B cell (primary cell): ENCODE results near the gene RMDN3. TPM values are rescaled to one million over a fixed set of nuclear protein-coding genes. Genes with fewer than 3 reads are reported as not detected.

Experiments
- ATAC-seq: fragments of 200-7000 bp; cut with Tn5 transposase; one replicate; pipeline ENCODE4 v1.10.0; 2021; ENCODE audit warnings: low read depth, mild to moderate bottlenecking, moderate number of reproducible peaks, moderate library complexity
- CTCF ChIA-PET: fragments of 350-600 bp; sonication (Branson Sonifier 250); formaldehyde crosslinking; loops from one replicate; lab custom pipeline; 2021; ENCODE audit warnings: antibody characterized with exemption, inconsistent platforms; lab: Charles Lee
- POLR2A ChIA-PET: fragments of 350-600 bp; sonication (Branson Sonifier 250); formaldehyde crosslinking; loops from one replicate; lab custom pipeline; 2021; ENCODE audit warnings: antibody characterized with exemption; lab: Charles Lee
- DNase-seq: peaks from one replicate; pipeline ENCODE4 v3.0.0; 2013
- H2AFZ ChIP-seq: 2 replicates; pipeline ENCODE4 v1.6.1; 2012; ENCODE audit warnings: mild to moderate bottlenecking, low read depth, low read length; ENCODE audit not compliant: insufficient read depth, poor library complexity, severe bottlenecking
- H3K27ac ChIP-seq, 2 donors: 1 replicate in 1 of 2; 2 replicates in 1 of 2; pipeline ENCODE4 v1.5.1; 2012 to 2013; ENCODE audit warnings: low read length in 2 of 2, mild to moderate bottlenecking in 2 of 2, moderate library complexity in 1 of 2
- H3K27me3 ChIP-seq, 4 experiments: fragments of 200-600 bp in 1 of 4; sonication (generic) in 1 of 4; replicated peaks in 1 of 4; 1 replicate in 2 of 4; 2 replicates in 2 of 4; pipeline versions ENCODE4 v1.6.1 to v1.7.0; 2013 to 2016; ENCODE audit warnings: low read length in 3 of 4, mild to moderate bottlenecking in 2 of 4, mixed read lengths in 1 of 4, moderate library complexity in 1 of 4; ENCODE audit not compliant: insufficient read depth in 4 of 4, control insufficient read depth in 3 of 4; ENCODE audit errors: control extremely low read depth in 1 of 4
- H3K36me3 ChIP-seq, 2 experiments: replicated peaks in 1 of 2; 1 replicate in 1 of 2; 2 replicates in 1 of 2; pipeline versions ENCODE4 v1.6.1 to v1.7.1; 2013; ENCODE audit warnings: low read length in 1 of 2; ENCODE audit not compliant: insufficient read depth in 2 of 2, control insufficient read depth in 1 of 2; ENCODE audit errors: control extremely low read depth in 1 of 2, extremely low read depth in 1 of 2
- H3K4me1 ChIP-seq, 2 donors: fragments of 200-600 bp in 1 of 2; sonication (generic) in 1 of 2; 1 replicate in 1 of 2; 2 replicates in 1 of 2; pipeline versions ENCODE4 v1.5.1 to v1.6.1; 2013 to 2017; ENCODE audit warnings: low read length in 2 of 2; ENCODE audit not compliant: control insufficient read depth in 2 of 2, insufficient read depth in 2 of 2
- H3K4me2 ChIP-seq: replicated peaks from 2 replicates; pipeline ENCODE3; 2012; ENCODE audit warnings: mild to moderate bottlenecking, low read depth, low read length; ENCODE audit not compliant: poor library complexity, severe bottlenecking
- H3K4me3 ChIP-seq, 5 experiments: fragments of 200-600 bp in 1 of 5; sonication (generic) in 1 of 5; 1 replicate in 3 of 5; 2 replicates in 2 of 5; pipeline versions ENCODE4 v1.5.1 to v1.7.0; 2011 to 2016; ENCODE audit warnings: low read length in 4 of 5, mild to moderate bottlenecking in 4 of 5, low read depth in 2 of 5, control low read depth in 1 of 5, moderate library complexity in 1 of 5; ENCODE audit not compliant: insufficient read depth in 1 of 5; ENCODE audit errors: control extremely low read depth in 1 of 5, extremely low read depth in 1 of 5
- H3K79me2 ChIP-seq: fragments of 200-600 bp; sonication (generic); one replicate; pipeline ENCODE4 v1.6.0; 2016; ENCODE audit warnings: low read length; ENCODE audit not compliant: control insufficient read depth, insufficient read depth
- H3K9ac ChIP-seq: fragments of 200-600 bp; sonication (generic); 2 replicates; pipeline ENCODE4 v1.6.1; 2017; ENCODE audit warnings: mild to moderate bottlenecking, low read length, moderate library complexity
- H3K9me3 ChIP-seq, 3 donors: one replicate each; pipeline versions ENCODE4 v1.6.1 to v1.7.1; 2013; ENCODE audit warnings: low read length in 2 of 3; ENCODE audit not compliant: control insufficient read depth in 2 of 3, insufficient read depth in 1 of 3; ENCODE audit errors: control extremely low read depth in 1 of 3
- H4K20me1 ChIP-seq: 2 replicates; pipeline ENCODE4 v1.6.0; 2012; ENCODE audit warnings: mild to moderate bottlenecking, low read length; ENCODE audit not compliant: insufficient read depth, control insufficient read depth, poor library complexity, severe bottlenecking
- H3K27ac Mint-ChIP-seq: one replicate; pipeline ENCODE4 v1.8.0; 2021; ENCODE audit warnings: mixed read lengths
- H3K27me3 Mint-ChIP-seq: one replicate; pipeline ENCODE4 v1.8.0; 2021; ENCODE audit warnings: mixed read lengths
- H3K4me1 Mint-ChIP-seq: one replicate; pipeline ENCODE4 v1.8.0; 2021; ENCODE audit warnings: mixed read lengths
- H3K4me3 Mint-ChIP-seq: one replicate; pipeline ENCODE4 v1.8.0; 2021; ENCODE audit warnings: mixed read lengths
- H3K9me3 Mint-ChIP-seq: one replicate; pipeline ENCODE4 v1.8.0; 2022; ENCODE audit warnings: mixed read lengths; ENCODE audit not compliant: insufficient read depth
- CTCF ChIP-seq: fragments of 200-600 bp; IDR thresholded peaks from one replicate; pipeline ENCODE4 v1.8.0; 2022; ENCODE audit warnings: antibody characterized with exemption, mild to moderate bottlenecking
- EZH2 ChIP-seq: IDR thresholded peaks from 2 replicates; pipeline ENCODE4 v1.6.1; 2012; ENCODE audit warnings: borderline replicate concordance, low read depth, mild to moderate bottlenecking, moderate library complexity, low read length; ENCODE audit not compliant: insufficient read depth, poor library complexity, severe bottlenecking
- WGBS: methylation state at CpG from one replicate; pipeline ENCODE4 v1.1.5; 2013; ENCODE audit warnings: missing lambda C conversion rate; ENCODE audit not compliant: insufficient coverage; 5-methylcytosine and 5-hydroxymethylcytosine counted together
- intact Hi-C: fragments of 100-400 bp; cut with micrococcal nuclease; formaldehyde crosslinking; loops from one replicate; pipeline ENCODE4 v1.10.0; 2022
- polyA plus RNA-seq: library from polyadenylated mRNA; depleted of rRNA; stranded (reverse); fragments of >200 nt; gene quantifications from 2 replicates; pipeline ENCODE4 v1.2.3, GENCODE V29; 2012
- total RNA-seq, 2 donors: library from RNA; stranded (reverse); fragments of 120-200 nt in 1 of 2; gene quantifications; 1 replicate in 1 of 2; 2 replicates in 1 of 2; pipeline versions ENCODE4 v1.2.3 to v1.2.4, GENCODE V29; 2013 to 2022

Gene RMDN3
- total and polyA plus RNA-seq, 2 donors (not counting 1 experiment from before 2014, with no cell fraction given), result 12.4 to 22.1 TPM

- H3K79me2 ChIP-seq, result peaks cover 3% of the 10 kb centered on the region
- intact Hi-C loops, result loop anchor here (1.0 to 10.0 kb wide), 9 partner anchors 16 to 1280 kb away; partner anchors contain the start of genes C15orf62, DNAJC17, EHD4 and KNL1
- peak within 1 kb of the TSS; percentile 100 for H3K4me3 Mint-ChIP-seq
- CTCF ChIA-PET, result interaction anchor here (0.6 to 4.6 kb wide), 18 partner anchors 16 to 489 kb away, joined by 3 to 29 read pairs (median 4); partner anchors contain the start of genes C15orf62, GCHFR and VPS18
- H3K27ac Mint-ChIP-seq, result peak within 1 kb of the TSS; percentile 99
- H2AFZ ChIP-seq, result peak within 1 kb of the TSS; percentile 85
- no peaks in the 10 kb centered on the region for H3K9me3 ChIP-seq
- H3K4me1 Mint-ChIP-seq, result peaks cover 25% of the 10 kb centered on the region
- no peaks in the 10 kb centered on the region for H3K9me3 Mint-ChIP-seq
- DNase-seq, result peak; percentile 96
- H3K36me3 ChIP-seq, result peaks cover 0 to 4% of the 10 kb centered on the region in 2 experiments
- peak; percentile 88 for ATAC-seq
- POLR2A ChIA-PET, result interaction anchor here (0.6 to 2.4 kb wide), 12 partner anchors 15 to 200 kb away, joined by 3 to 14 read pairs (median 4); partner anchors contain the start of genes C15orf62, CCDC32, DNAJC17 and GCHFR
- H3K27me3 ChIP-seq, result no peaks in the 10 kb centered on the region
- peaks cover 7 to 18% of the 10 kb centered on the region in 2 donors for H3K4me1 ChIP-seq
- no peaks in the 10 kb centered on the region for H3K27me3 Mint-ChIP-seq
- H3K9ac ChIP-seq, result peak within 1 kb of the TSS; percentile 88
- WGBS, result under 1% methylated on average over 76 of the region's 81 CpGs
- H4K20me1 ChIP-seq, result no peaks in the 10 kb centered on the region
- H3K4me3 ChIP-seq, result peak within 1 kb of the TSS; percentile 84 to 100 (median 87)
- peak within 1 kb of the TSS; percentile 88 for H3K4me2 ChIP-seq
- no peak for TF ChIP-seq EZH2
- TF ChIP-seq CTCF, result no peak
- H3K27ac ChIP-seq, result peak within 1 kb of the TSS; percentile 93 to 94
These were observed 60.2 kb downstream of the RMDN3 start, which contains the start of gene RAD51 for GRCh38 chr15:40694688-40695468. Gene RAD51, plus strand, starts transcription at chr15:40695174. Its CDS starts 3,585 bp downstream, at chr15:40698759.
